GM19324 (cell line): Measurements from ENCODE around the gene CA5A.
A peak's percentile ranks its signal among the peaks of the same experiment; 100 is the strongest.
"Not testable (repeated sequence)": the region's sequence is repeated elsewhere in the genome, so short reads cannot be mapped to it uniquely, and the experiment has no call there.

ENCODE experiments used
- ATAC-seq: cut with Tn5 transposase; IDR thresholded peaks from one replicate; pipeline ENCODE4 v1.9.1; 2021; ENCODE audit warnings: mild to moderate bottlenecking, moderate library complexity; ENCODE audit not compliant: unreplicated experiment, low FRiP score

Gene CA5A

GRCh38 chr16:87870418-87871291 lies 65.7 kb downstream of the CA5A start:
- not testable (repeated sequence) for ATAC-seq

GRCh38 chr16:87869879-87870417 lies 66.4 kb downstream of the CA5A start:
- ATAC-seq: not testable (repeated sequence)

GRCh38 chr16:87869061-87869878 lies 67.1 kb downstream of the CA5A start, which contains the start of gene SLC7A5:
TSS of gene SLC7A5 (minus strand) at chr16:87869507. CDS start at chr16:87869422, 85 bp downstream.
- peak; percentile 65 for ATAC-seq

GRCh38 chr16:87868254-87869029 lies 67.9 kb downstream of the CA5A start:
- peak; percentile 16 for ATAC-seq

GRCh38 chr16:87865902-87866555 lies 70.3 kb downstream of the CA5A start:
- not testable (repeated sequence) for ATAC-seq

GRCh38 chr16:87864331-87864989 lies 71.9 kb downstream of the CA5A start:
- ATAC-seq: no peak

- not testable (repeated sequence) for ATAC-seq
Measured at GRCh38 chr16:87863327-87863635, 73.0 kb downstream of the CA5A start.

GRCh38 chr16:87862597-87863326 lies 73.6 kb downstream of the CA5A start:
- ATAC-seq: not testable (repeated sequence)

- ATAC-seq: not testable (repeated sequence)
Measured at GRCh38 chr16:87861300-87862099, 74.8 kb downstream of the CA5A start.

- ATAC-seq: no peak
Measured at GRCh38 chr16:87860553-87861299, 75.6 kb downstream of the CA5A start.

- ATAC-seq: not testable (repeated sequence)
Measured at GRCh38 chr16:87858151-87858993, 78.0 kb downstream of the CA5A start.

GRCh38 chr16:87856791-87857228 lies 79.5 kb downstream of the CA5A start:
- ATAC-seq: no peak

- ATAC-seq: no peak
Measured at GRCh38 chr16:87855852-87856715, 80.2 kb downstream of the CA5A start.

- ATAC-seq: no peak
Measured at GRCh38 chr16:87854907-87855683, 81.2 kb downstream of the CA5A start.
